H1 (cell line): ENCODE results near the gene PRPH2. TPM values are rescaled to one million over a fixed set of nuclear protein-coding genes. Genes with fewer than 3 reads are reported as not detected.

ENCODE experiments used
- CTCF ChIA-PET: fragments of 300-600 bp; sonication (Branson Sonifier 250); formaldehyde crosslinking; loops from one replicate; lab custom pipeline; 2021; ENCODE audit not compliant: partially characterized antibody; lab: Charles Lee
- POLR2A ChIA-PET: fragments of 300-600 bp; sonication (Branson Sonifier 250); formaldehyde crosslinking; loops from one replicate; lab custom pipeline; 2021; ENCODE audit warnings: inconsistent platforms; ENCODE audit not compliant: partially characterized antibody; lab: Charles Lee
- DNase-seq, 2 experiments: peaks; one replicate each; pipeline versions ENCODE4 v3.0.0 to v3.0.0-alpha.2; 2010 to 2022; ENCODE audit warnings: low spot score in 2 of 2, low read depth in 1 of 2, mixed read lengths in 1 of 2
- FAIRE-seq: peaks from 2 replicates; lab custom pipeline; 2011; peaks lifted over from hg19 to GRCh38; lab: Jason Lieb, UNC
- H2AFZ ChIP-seq: 2 replicates; pipeline ENCODE4 v1.8.1; 2012; ENCODE audit warnings: low read length, inconsistent platforms
- H2AK5ac ChIP-seq: 2 replicates; pipeline ENCODE4 v1.6.1; 2013; ENCODE audit warnings: low read depth, low read length
- H2BK120ac ChIP-seq: replicated peaks from 2 replicates; pipeline ENCODE3; 2013; ENCODE audit warnings: low read depth, low read length, inconsistent platforms
- H2BK12ac ChIP-seq: 2 replicates; pipeline ENCODE4 v1.6.1; 2013; ENCODE audit warnings: low read depth, low read length
- H2BK15ac ChIP-seq: 2 replicates; pipeline ENCODE4 v1.6.1; 2013; ENCODE audit warnings: low read length
- H2BK20ac ChIP-seq: 2 replicates; pipeline ENCODE4 v1.6.1; 2013; ENCODE audit warnings: low read length
- H2BK5ac ChIP-seq: 2 replicates; pipeline ENCODE4 v1.6.1; 2013; ENCODE audit warnings: low read depth, low read length
- H3K14ac ChIP-seq: 2 replicates; pipeline ENCODE4 v1.6.1; 2013; ENCODE audit warnings: inconsistent platforms; ENCODE audit not compliant: insufficient read length
- H3K18ac ChIP-seq: 2 replicates; pipeline ENCODE4 v1.6.1; 2013; ENCODE audit warnings: low read length; ENCODE audit errors: extremely low read depth
- H3K23ac ChIP-seq: 2 replicates; pipeline ENCODE4 v1.6.1; 2013; ENCODE audit warnings: inconsistent platforms; ENCODE audit not compliant: insufficient read length
- H3K23me2 ChIP-seq: 2 replicates; pipeline ENCODE4 v1.6.1; 2013; ENCODE audit warnings: low read depth, low read length
- H3K27ac ChIP-seq: 2 replicates; pipeline ENCODE4 v1.6.1; 2011; ENCODE audit warnings: low read depth, low read length, inconsistent platforms
- H3K27me3 ChIP-seq, 4 experiments: replicated peaks in 1 of 4; 1 replicate in 1 of 4; 2 replicates in 3 of 4; pipeline versions ENCODE4 v1.6.1 to v1.8.1; 2011 to 2013; ENCODE audit warnings: low read length in 3 of 4, mild to moderate bottlenecking in 3 of 4, inconsistent platforms in 2 of 4, mixed read lengths in 2 of 4, moderate library complexity in 1 of 4; ENCODE audit not compliant: control insufficient read depth in 3 of 4, insufficient read depth in 3 of 4; ENCODE audit errors: extremely low read depth in 1 of 4
- H3K36me3 ChIP-seq, 4 experiments: 2 replicates each; pipeline versions ENCODE4 v1.6.1 to v1.8.1; 2011 to 2013; ENCODE audit warnings: mild to moderate bottlenecking in 4 of 4, low read length in 3 of 4, moderate library complexity in 2 of 4, control low read depth in 1 of 4, inconsistent platforms in 1 of 4; ENCODE audit not compliant: insufficient read depth in 4 of 4, control insufficient read depth in 2 of 4
- H3K4ac ChIP-seq: replicated peaks from 2 replicates; pipeline ENCODE3; 2013; ENCODE audit warnings: low read length, low read depth, mixed read lengths, inconsistent platforms; ENCODE audit not compliant: insufficient read length
- H3K4me1 ChIP-seq, 4 experiments: replicated peaks in 1 of 4; 1 replicate in 1 of 4; 2 replicates in 3 of 4; pipeline versions ENCODE4 v1.6.1 to v1.8.1; 2011 to 2013; ENCODE audit warnings: low read length in 3 of 4, inconsistent platforms in 2 of 4, mixed read lengths in 1 of 4; ENCODE audit not compliant: insufficient read depth in 4 of 4, control insufficient read depth in 3 of 4
- H3K4me2 ChIP-seq, 2 experiments: 2 replicates each; pipeline versions ENCODE4 v1.6.1 to v1.8.1; 2011 to 2013; ENCODE audit warnings: low read depth in 2 of 2, low read length in 2 of 2, control low read depth in 1 of 2, inconsistent platforms in 1 of 2, mild to moderate bottlenecking in 1 of 2; ENCODE audit not compliant: insufficient read depth in 1 of 2
- H3K4me3 ChIP-seq, 4 experiments: fragments of 200-600, 300-600 bp in 1 of 4; sonication (generic), shearing (Covaris generic), sonication (Bioruptor Twin) in 1 of 4; 2 replicates each; pipeline versions ENCODE4 v1.5.1 to v1.8.1; 2011 to 2016; ENCODE audit warnings: low read length in 4 of 4, low read depth in 3 of 4, control low read depth in 2 of 4, inconsistent platforms in 2 of 4, mild to moderate bottlenecking in 2 of 4, mixed read lengths in 1 of 4, moderate library complexity in 1 of 4; ENCODE audit not compliant: insufficient read depth in 2 of 4; ENCODE audit errors: extremely low read depth in 1 of 4
- H3K56ac ChIP-seq: replicated peaks from 2 replicates; pipeline ENCODE3; 2013; ENCODE audit warnings: low read depth, mild to moderate bottlenecking, mixed read lengths, low read length, inconsistent platforms; ENCODE audit not compliant: insufficient read length
- H3K79me1 ChIP-seq: 2 replicates; pipeline ENCODE4 v1.6.1; 2013; ENCODE audit warnings: low read depth, low read length, control low read depth
- H3K79me2 ChIP-seq, 2 experiments: 2 replicates each; pipeline versions ENCODE4 v1.6.1 to v1.8.1; 2012 to 2013; ENCODE audit warnings: low read length in 2 of 2, mild to moderate bottlenecking in 2 of 2, inconsistent platforms in 1 of 2; ENCODE audit not compliant: insufficient read depth in 2 of 2, control insufficient read depth in 1 of 2
- H3K9ac ChIP-seq, 4 experiments: replicated peaks in 1 of 4; 1 replicate in 1 of 4; 2 replicates in 3 of 4; pipeline versions ENCODE4 v1.6.1 to v1.8.1; 2011 to 2013; ENCODE audit warnings: low read depth in 3 of 4, low read length in 3 of 4, control low read depth in 2 of 4, mild to moderate bottlenecking in 2 of 4, moderate library complexity in 2 of 4, inconsistent platforms in 1 of 4; ENCODE audit errors: extremely low read depth in 1 of 4
- H3K9me3 ChIP-seq, 2 experiments: 2 replicates each; pipeline versions ENCODE4 v1.6.1 to v1.8.1; 2012 to 2013; ENCODE audit warnings: mild to moderate bottlenecking in 2 of 2, moderate library complexity in 2 of 2, control low read depth in 1 of 2, inconsistent platforms in 1 of 2, low read depth in 1 of 2, low read length in 1 of 2, mixed read lengths in 1 of 2; ENCODE audit not compliant: insufficient read depth in 2 of 2
- H4K20me1 ChIP-seq, 2 experiments: replicated peaks in 1 of 2; 2 replicates each; pipeline versions ENCODE3 to v1.8.1; 2011 to 2013; ENCODE audit warnings: inconsistent platforms in 2 of 2, low read length in 2 of 2, mild to moderate bottlenecking in 1 of 2; ENCODE audit not compliant: insufficient read depth in 2 of 2, control insufficient read depth in 1 of 2
- H4K5ac ChIP-seq: 2 replicates; pipeline ENCODE4 v1.6.1; 2013; ENCODE audit warnings: low read length, low read depth, mixed read lengths, inconsistent platforms; ENCODE audit not compliant: insufficient read length
- H4K8ac ChIP-seq: 2 replicates; pipeline ENCODE4 v1.8.0; 2013; ENCODE audit warnings: mild to moderate bottlenecking, moderate library complexity, low read length, inconsistent platforms; ENCODE audit not compliant: insufficient read depth; ENCODE audit errors: extremely low read depth
- H4K91ac ChIP-seq: replicated peaks from 2 replicates; pipeline ENCODE3; 2013; ENCODE audit warnings: low read length, mixed read lengths, inconsistent platforms; ENCODE audit not compliant: insufficient read length
- CBX8 ChIP-seq: fragments of 300-800, 300-1000 bp; sonication (generic); IDR thresholded peaks from 2 replicates; pipeline ENCODE4 v1.7.1; 2016; ENCODE audit warnings: low read depth, low read length, borderline replicate concordance
- CTCF ChIP-seq, 3 experiments: IDR thresholded peaks; 1 replicate in 2 of 3; 2 replicates in 1 of 3; pipeline versions ENCODE4 v1.5.1 to v1.6.1; 2011; ENCODE audit warnings: low read length in 3 of 3, mild to moderate bottlenecking in 3 of 3, inconsistent platforms in 2 of 3, low read depth in 1 of 3, moderate library complexity in 1 of 3; ENCODE audit not compliant: insufficient read depth in 1 of 3; ENCODE audit errors: control extremely low read depth in 1 of 3
- E2F6 ChIP-seq: IDR thresholded peaks from 2 replicates; pipeline ENCODE4 v1.6.1; 2012; ENCODE audit warnings: inconsistent platforms
- HDAC6 ChIP-seq: IDR thresholded peaks from one replicate; pipeline ENCODE4 v1.7.1; 2012; ENCODE audit warnings: low read depth, mild to moderate bottlenecking, inconsistent platforms, low read length, moderate library complexity
- SAP30 ChIP-seq: fragments of 300-600 bp; sonication (generic); IDR thresholded peaks from 2 replicates; pipeline ENCODE4 v1.7.1; 2012; ENCODE audit warnings: low read length, moderate library complexity, mild to moderate bottlenecking, inconsistent platforms; ENCODE audit not compliant: insufficient read depth, insufficient replicate concordance
- TEAD4 ChIP-seq: IDR thresholded peaks from 2 replicates; pipeline ENCODE4 v1.6.1; 2012; ENCODE audit warnings: low read depth, low read length, inconsistent platforms, mixed read lengths
- WGBS, 2 experiments: shearing (Covaris generic) in 1 of 2; methylation state at CpG; one replicate each; pipeline versions ENCODE4 v1.1.6 to v1.1.7; 2013 to 2015; ENCODE audit warnings: low lambda C conversion rate in 2 of 2, mixed read lengths in 2 of 2, inconsistent platforms in 1 of 2, low coverage in 1 of 2, missing lambda C conversion rate in 1 of 2; ENCODE audit not compliant: insufficient replicate concordance in 2 of 2, insufficient coverage in 1 of 2, insufficient read length in 1 of 2; ENCODE audit errors: extremely low coverage in 1 of 2, missing lambda C conversion rate in 1 of 2; 5-methylcytosine and 5-hydroxymethylcytosine counted together
- polyA plus RNA-seq, 7 experiments: library from polyadenylated mRNA; depleted of rRNA in 3 of 7; stranded (reverse) in 5 of 7; unstranded in 2 of 7; fragments of >200 nt in 5 of 7; fragments of 200-250 nt in 2 of 7; gene quantifications; 1 replicate in 5 of 7; 2 replicates in 1 of 7; 4 replicates in 1 of 7; pipeline versions ENCODE4 v1.2.1 to v1.2.3, GENCODE V29; 2011 to 2013; ENCODE audit warnings: missing spikeins in 2 of 7, mixed read lengths in 2 of 7
- total RNA-seq: library from RNA; stranded (reverse); fragmentation: NEBNext Ultra II Directional; extraction: Animal tissue kit (Norgen Biotek cat#: 25700); gene quantifications from 2 replicates; pipeline ENCODE4 v1.2.1, GENCODE V29; 2021

Gene PRPH2
- total and polyA plus RNA-seq, 2 of the 8 experiments (the other 6 are each of a cell fraction or from before 2014, with no cell fraction given) = 0.23 to 0.65 TPM

GRCh38 chr6:42698217-42698616 lies 24.2 kb downstream of the PRPH2 start:
- Histone ChIP-seq H4K5ac (no peak overlapping the region), H2BK5ac (no peak overlapping the region), H4K8ac (no peak overlapping the region; the same call in none of the 2 replicates), H2BK20ac (no peak overlapping the region), H3K9me3 (no peaks in the 10 kb centered on the region), H2BK120ac (no peak overlapping the region), H2AFZ (no peak overlapping the region), H3K14ac (no peak overlapping the region), H3K27ac (no peak overlapping the region), H3K4ac (no peak overlapping the region), H3K36me3 (peaks cover 0 to 5% (median 0%) of the 10 kb centered on the region in 4 experiments; a peak in 2 of 8 replicates), H3K27me3 (no peaks in the 10 kb centered on the region), H3K23me2 (no peaks in the 10 kb centered on the region), H3K9ac (no peak overlapping the region), H3K4me3 (no peak overlapping the region), H4K20me1 (no peaks in the 10 kb centered on the region), H2BK12ac (no peak overlapping the region), H2BK15ac (no peak overlapping the region), H4K91ac (no peak overlapping the region), H3K79me1 (no peaks in the 10 kb centered on the region), H3K4me2 (no peak overlapping the region), H3K79me2 (no peaks in the 10 kb centered on the region), H2AK5ac (no peak overlapping the region), H3K23ac (no peak overlapping the region), H3K4me1 (no peaks in the 10 kb centered on the region), H3K56ac (no peak overlapping the region), H3K18ac (no peak overlapping the region)
- POLR2A ChIA-PET = interaction anchor here (0.6 to 1.4 kb wide), 3 partner anchors 16 to 182 kb away, joined by 3 read pairs; no protein-coding TSS in a partner anchor
- TF ChIP-seq CBX8 = no peak
- no peak for TF ChIP-seq TEAD4
- TF ChIP-seq SAP30 = no peak
- peak in 2 of 3 experiments; percentile 11 to 18; a peak in 2 of 4 replicates for TF ChIP-seq CTCF (IDR thresholded peaks at IDR 0.05; ENCODE audit: control extremely low read depth in 1 of 3, insufficient read depth in 1 of 3, low read depth in 1 of 3, low read length in 3 of 3)
- TF ChIP-seq E2F6 = no peak
- TF ChIP-seq HDAC6 = no peak
- no peak for FAIRE-seq
- DNase-seq = no peak
- 87% methylated on average over 13 of the region's 13 CpGs; no CpG with 5 or more reads in 1 of the 2 experiments for WGBS, 2 experiments
- CTCF ChIA-PET = interaction anchor here (0.7 to 3.0 kb wide), 6 partner anchors 13 to 202 kb away, joined by 3 to 19 read pairs (median 4); no protein-coding TSS in a partner anchor
